Tibial nerve (tissue), 4 donors: ENCODE measurements around the gene CCDC92.

ENCODE experiments used
- CTCF ChIP-seq, 5 experiments: fragments of 200-600 bp in 3 of 5; fragments of 450-650 bp in 2 of 5; sonication (generic) in 3 of 5; IDR thresholded peaks; one replicate each; pipeline ENCODE4 v1.5.1; 2016 to 2019; ENCODE audit warnings: antibody characterized with exemption in 5 of 5, mild to moderate bottlenecking in 3 of 5, moderate library complexity in 2 of 5
- EP300 ChIP-seq, 2 donors: sonication (generic); formaldehyde crosslinking; IDR thresholded peaks; one replicate each; pipeline ENCODE4 v1.6.1; 2017; ENCODE audit warnings: antibody characterized with exemption in 2 of 2, mild to moderate bottlenecking in 1 of 2

GRCh38 chr12:123948796-123949769, 23.5 kb downstream of the CCDC92 start:
- TF ChIP-seq EP300 (IDR thresholded peaks at IDR 0.05) (no peak), CTCF (IDR thresholded peaks at IDR 0.05) (no peak)
